Osteoblast (primary cell): Measurements from ENCODE around the gene AMBP. TPM values are rescaled to one million over a fixed set of nuclear protein-coding genes. Genes with fewer than 3 reads are reported as not detected.

ENCODE experiments used
- DNase-seq: peaks from one replicate; pipeline ENCODE4 v3.0.0; 2011; ENCODE audit warnings: low spot score, mixed read lengths; ENCODE audit not compliant: insufficient read length; ENCODE audit errors: missing footprints
- H2AFZ ChIP-seq: 2 replicates; pipeline ENCODE4 v1.6.0; 2011; ENCODE audit warnings: mild to moderate bottlenecking, low read length
- H3K27ac ChIP-seq: 2 replicates; pipeline ENCODE4 v1.5.1; 2011; ENCODE audit warnings: mild to moderate bottlenecking, low read depth, low read length, moderate library complexity
- H3K27me3 ChIP-seq: 2 replicates; pipeline ENCODE4 v1.6.0; 2012; ENCODE audit warnings: mild to moderate bottlenecking, control low read depth, inconsistent platforms, low read length, moderate library complexity; ENCODE audit not compliant: insufficient read depth
- H3K36me3 ChIP-seq: 2 replicates; pipeline ENCODE4 v1.5.1; 2011; ENCODE audit warnings: mild to moderate bottlenecking, low read length, control low read depth, moderate library complexity; ENCODE audit not compliant: insufficient read depth
- H3K4me1 ChIP-seq: 2 replicates; pipeline ENCODE4 v1.5.1; 2011; ENCODE audit warnings: mild to moderate bottlenecking, low read length, control low read depth, moderate library complexity; ENCODE audit not compliant: insufficient read depth
- H3K4me2 ChIP-seq: 2 replicates; pipeline ENCODE4 v1.6.0; 2011; ENCODE audit warnings: mild to moderate bottlenecking, low read length; ENCODE audit not compliant: insufficient read depth
- H3K4me3 ChIP-seq: fragments of 200-600 bp; sonication (generic); 3 replicates; pipeline ENCODE4 v1.5.1; 2012; ENCODE audit warnings: mild to moderate bottlenecking, low read length, inconsistent platforms; ENCODE audit not compliant: insufficient read depth
- H3K79me2 ChIP-seq: 2 replicates; pipeline ENCODE4 v1.6.0; 2012; ENCODE audit warnings: mild to moderate bottlenecking, low read length, control low read depth, inconsistent platforms; ENCODE audit not compliant: insufficient read depth
- H3K9me3 ChIP-seq: 2 replicates; pipeline ENCODE4 v1.5.1; 2011; ENCODE audit warnings: low read depth, low read length, control low read depth
- H4K20me1 ChIP-seq: 2 replicates; pipeline ENCODE4 v1.6.0; 2012; ENCODE audit warnings: mild to moderate bottlenecking, low read length, control low read depth; ENCODE audit not compliant: insufficient read depth
- total RNA-seq: library from RNA; depleted of rRNA; stranded (reverse); fragments of >200 nt; gene quantifications from 2 replicates; pipeline ENCODE4 v1.2.3, GENCODE V29; 2012
- TF ChIP-seq, protein P1 (sequence below): IDR thresholded peaks from 2 replicates; pipeline ENCODE4 v1.5.1; 2011; ENCODE audit warnings: mild to moderate bottlenecking, low read depth, low read length, moderate library complexity; ENCODE audit errors: extremely low read depth

The AMBP gene
- total RNA-seq, 1 donor: not detected

GRCh38 chr9:114119242-114120191 lies 41.4 kb upstream of the AMBP start:
- Histone ChIP-seq H3K4me3 (no peak overlapping the region), H3K4me2 (no peak overlapping the region), H3K36me3 (no peaks in the 10 kb centered on the region), H3K79me2 (no peaks in the 10 kb centered on the region), H3K27me3 (peaks cover 31% of the 10 kb centered on the region), H3K9me3 (no peaks in the 10 kb centered on the region), H4K20me1 (no peaks in the 10 kb centered on the region), H3K27ac (no peak overlapping the region), H2AFZ (no peak overlapping the region), H3K4me1 (peaks cover 14% of the 10 kb centered on the region)
- TF ChIP-seq, protein P1, sequence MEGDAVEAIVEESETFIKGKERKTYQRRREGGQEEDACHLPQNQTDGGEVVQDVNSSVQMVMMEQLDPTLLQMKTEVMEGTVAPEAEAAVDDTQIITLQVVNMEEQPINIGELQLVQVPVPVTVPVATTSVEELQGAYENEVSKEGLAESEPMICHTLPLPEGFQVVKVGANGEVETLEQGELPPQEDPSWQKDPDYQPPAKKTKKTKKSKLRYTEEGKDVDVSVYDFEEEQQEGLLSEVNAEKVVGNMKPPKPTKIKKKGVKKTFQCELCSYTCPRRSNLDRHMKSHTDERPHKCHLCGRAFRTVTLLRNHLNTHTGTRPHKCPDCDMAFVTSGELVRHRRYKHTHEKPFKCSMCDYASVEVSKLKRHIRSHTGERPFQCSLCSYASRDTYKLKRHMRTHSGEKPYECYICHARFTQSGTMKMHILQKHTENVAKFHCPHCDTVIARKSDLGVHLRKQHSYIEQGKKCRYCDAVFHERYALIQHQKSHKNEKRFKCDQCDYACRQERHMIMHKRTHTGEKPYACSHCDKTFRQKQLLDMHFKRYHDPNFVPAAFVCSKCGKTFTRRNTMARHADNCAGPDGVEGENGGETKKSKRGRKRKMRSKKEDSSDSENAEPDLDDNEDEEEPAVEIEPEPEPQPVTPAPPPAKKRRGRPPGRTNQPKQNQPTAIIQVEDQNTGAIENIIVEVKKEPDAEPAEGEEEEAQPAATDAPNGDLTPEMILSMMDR: no peak
- DNase-seq: peak; percentile 51

GRCh38 chr9:114117996-114118830 lies 40.1 kb upstream of the AMBP start:
- H2AFZ ChIP-seq: no peak overlapping the region

DNA sequence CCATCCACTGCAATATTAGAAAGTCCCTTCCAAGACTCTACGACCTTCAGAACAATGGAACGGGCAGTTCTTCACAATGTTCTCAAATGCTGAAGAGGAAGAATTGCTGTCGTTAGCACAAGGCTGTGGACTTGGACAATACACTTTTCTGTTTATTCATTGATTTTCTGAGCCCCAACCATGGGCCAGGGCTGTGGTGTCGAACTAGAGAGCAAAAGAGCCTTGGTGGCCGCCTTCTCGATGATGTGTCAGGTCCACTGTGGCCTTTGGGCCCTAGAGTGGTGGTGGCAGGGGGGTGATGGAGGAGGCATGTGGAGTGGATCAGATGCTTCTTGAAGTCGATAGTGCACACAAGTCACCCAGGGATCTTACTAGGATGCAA lies 39.5 kb upstream of the AMBP start:
- Histone ChIP-seq H3K9me3 (no peaks in the 10 kb centered on the region), H3K36me3 (no peaks in the 10 kb centered on the region), H3K4me3 (no peak overlapping the region), H2AFZ (no peak overlapping the region), H3K27ac (no peak overlapping the region), H3K4me1 (peaks cover 28% of the 10 kb centered on the region), H3K27me3 (peaks cover 31% of the 10 kb centered on the region), H3K4me2 (no peak overlapping the region), H4K20me1 (no peaks in the 10 kb centered on the region), H3K79me2 (no peaks in the 10 kb centered on the region)
- peak; percentile 36 for DNase-seq
- TF ChIP-seq, protein P1: no peak

More at GRCh38 chr9:114117996-114118830, 40.1 kb upstream of the AMBP start:
- peak; percentile 32 for DNase-seq
- H3K36me3 ChIP-seq: no peaks in the 10 kb centered on the region
- TF ChIP-seq, protein P1: no peak
- no peak overlapping the region for H3K4me3 ChIP-seq
- no peaks in the 10 kb centered on the region for H3K79me2 ChIP-seq
- H3K4me2 ChIP-seq: no peak overlapping the region
- H3K9me3 ChIP-seq: no peaks in the 10 kb centered on the region
- peaks cover 31% of the 10 kb centered on the region for H3K27me3 ChIP-seq
- H3K4me1 ChIP-seq: peaks cover 22% of the 10 kb centered on the region
- no peaks in the 10 kb centered on the region for H4K20me1 ChIP-seq
- no peak overlapping the region for H3K27ac ChIP-seq
